ENCODE results near the gene SZRD1.

DNA sequence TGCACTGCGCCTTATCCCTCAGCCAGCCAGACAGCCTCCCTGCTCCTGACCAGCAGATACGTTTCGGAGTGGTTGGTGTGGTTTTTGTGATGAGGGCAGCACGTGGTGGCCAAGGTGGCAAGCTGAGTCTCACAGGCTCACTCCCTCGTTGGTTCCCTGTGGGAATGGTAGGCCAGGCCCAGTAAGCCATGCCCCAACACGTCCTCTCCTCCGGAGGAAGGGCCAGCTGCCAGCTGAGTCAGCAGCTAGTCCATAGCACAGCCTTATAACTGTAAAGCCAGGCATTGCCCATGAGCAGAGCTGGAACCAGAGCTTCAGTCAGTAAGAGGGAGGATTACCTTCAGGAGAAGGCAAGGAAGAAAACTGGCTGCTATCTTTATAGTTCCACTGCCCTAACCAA lies 29.5 kb downstream of the SZRD1 start:
- TF ChIP-seq POLR2AphosphoS5 (IDR thresholded peaks at IDR 0.05; ENCODE audit: low read depth, low read length) = no peak
- no peak for TF ChIP-seq REST (IDR thresholded peaks at IDR 0.05; ENCODE audit: insufficient read depth in 1 of 2, low read depth in 2 of 2, low read length in 2 of 2)
